ENCODE data around the gene DBH.

DNA sequence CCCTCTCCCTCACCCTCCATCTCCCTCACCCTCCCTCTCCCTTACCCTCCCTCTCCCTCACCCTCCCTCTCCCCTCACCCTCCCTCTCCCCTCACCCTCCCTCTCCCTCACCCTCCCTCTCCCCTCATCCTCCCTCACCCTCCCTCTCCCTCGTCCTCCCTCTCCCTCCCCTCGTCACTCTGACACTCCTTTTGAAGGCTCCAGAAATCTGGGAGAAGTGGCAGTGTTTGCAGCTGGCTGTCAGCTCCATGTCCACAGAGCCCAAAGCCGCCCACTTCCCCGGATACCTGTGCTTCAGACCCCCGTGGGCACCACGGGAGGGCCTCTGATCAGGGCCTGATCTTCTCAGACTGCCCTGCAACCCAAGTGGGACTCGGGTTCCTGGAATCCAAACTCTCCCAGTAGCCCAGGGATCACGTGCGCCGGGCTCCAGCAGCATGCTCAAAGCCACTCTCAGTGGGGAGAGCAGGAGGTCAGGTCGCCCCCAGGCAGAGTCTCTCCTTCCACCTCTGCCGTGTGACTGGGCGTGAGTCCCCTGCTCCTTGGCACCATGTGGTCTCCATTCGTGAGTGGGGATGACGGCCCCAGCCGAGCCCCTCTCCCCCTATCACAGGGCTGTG lies 33.1 kb downstream of the DBH start:
- no peak for TF ChIP-seq CTCF (IDR thresholded peaks at IDR 0.05)
- no peak for TF ChIP-seq POLR2A (IDR thresholded peaks at IDR 0.05)
